SH-SY5Y (cell line): Measurements from ENCODE around the gene RHBDF2.

Experiments used
- GATA2 ChIP-seq: IDR thresholded peaks from 2 replicates; pipeline ENCODE4 v1.6.1; 2011; ENCODE audit warnings: mild to moderate bottlenecking, low read depth, low read length
- GATA3 ChIP-seq: IDR thresholded peaks from 2 replicates; pipeline ENCODE4 v1.6.1; 2011; ENCODE audit warnings: low read depth, mild to moderate bottlenecking, low read length, moderate library complexity

The RHBDF2 gene

GRCh38 chr17:76519048-76519966 lies 18.1 kb upstream of the RHBDF2 start:
- TF ChIP-seq GATA2 (no peak), GATA3 (no peak)

- no peak for TF ChIP-seq GATA2
- TF ChIP-seq GATA3 = no peak
These were observed 16.4 kb upstream of the RHBDF2 start for GRCh38 chr17:76517638-76518038.

GRCh38 chr17:76515274-76515949 lies 14.2 kb upstream of the RHBDF2 start:
- TF ChIP-seq GATA3 (no peak), GATA2 (no peak)

GRCh38 chr17:76513306-76513692 lies 12.1 kb upstream of the RHBDF2 start:
- TF ChIP-seq GATA3 (no peak), GATA2 (no peak)

- no peak for TF ChIP-seq GATA2
- TF ChIP-seq GATA3 = no peak
These were observed 11.4 kb upstream of the RHBDF2 start for GRCh38 chr17:76512366-76513305.

GRCh38 chr17:76511668-76512365 lies 10.6 kb upstream of the RHBDF2 start:
- TF ChIP-seq GATA3 (no peak), GATA2 (no peak)

- no peak for TF ChIP-seq GATA2
- no peak for TF ChIP-seq GATA3
These were observed 9.6 kb upstream of the RHBDF2 start for GRCh38 chr17:76510831-76511244.

- TF ChIP-seq GATA2 = no peak
- no peak for TF ChIP-seq GATA3
These were observed 5.5 kb upstream of the RHBDF2 start for GRCh38 chr17:76506408-76507345.

- TF ChIP-seq GATA3 = no peak
- TF ChIP-seq GATA2 = no peak
These were observed 2.9 kb upstream of the RHBDF2 start for GRCh38 chr17:76504117-76504516.

GRCh38 chr17:76502341-76503211 lies 1.4 kb upstream of the RHBDF2 start:
- TF ChIP-seq GATA3 (no peak), GATA2 (no peak)

- TF ChIP-seq GATA3 (no peak), GATA2 (no peak)
These were observed 644 bp upstream of the RHBDF2 start for GRCh38 chr17:76501827-76502307.
